Progenitor cell of endocrine pancreas (in vitro differentiated cells): ENCODE measurements around the gene PTCD2. TPM values are rescaled to one million over a fixed set of nuclear protein-coding genes. Genes with fewer than 3 reads are reported as not detected.

Source experiments
- DNase-seq: peaks from one replicate; pipeline ENCODE4 v3.0.0; 2021; ENCODE audit warnings: low spot score; ENCODE audit not compliant: unreplicated experiment
- H3K27ac Mint-ChIP-seq: 2 replicates; pipeline ENCODE4 v1.8.0; 2021; ENCODE audit warnings: mild to moderate bottlenecking, moderate library complexity, mixed read lengths
- H3K27me3 Mint-ChIP-seq: 2 replicates; pipeline ENCODE4 v1.8.0; 2021; ENCODE audit warnings: mixed read lengths
- H3K36me3 Mint-ChIP-seq: 2 replicates; pipeline ENCODE4 v1.8.0; 2022; ENCODE audit warnings: mixed read lengths; ENCODE audit not compliant: insufficient read depth
- H3K4me1 Mint-ChIP-seq: 2 replicates; pipeline ENCODE4 v1.8.0; 2021; ENCODE audit warnings: low read depth, mixed read lengths
- H3K4me3 Mint-ChIP-seq: 2 replicates; pipeline ENCODE4 v1.8.0; 2021; ENCODE audit warnings: low read depth, mild to moderate bottlenecking, moderate library complexity, mixed read lengths
- H3K9me3 Mint-ChIP-seq: 2 replicates; pipeline ENCODE4 v1.8.0; 2021; ENCODE audit warnings: low read depth, mixed read lengths
- CTCF ChIP-seq: fragments of 200-600 bp; sonication (generic); IDR thresholded peaks from one replicate; pipeline ENCODE4 v1.5.0; 2021; ENCODE audit warnings: antibody characterized with exemption, mild to moderate bottlenecking; ENCODE audit not compliant: unreplicated experiment
- total RNA-seq: library from RNA; stranded (reverse); gene quantifications from 2 replicates; pipeline ENCODE4 v1.2.1, GENCODE V29; 2021

The PTCD2 gene
- total RNA-seq, 1 donor from 2014 or later = 13.5 TPM

DNA sequence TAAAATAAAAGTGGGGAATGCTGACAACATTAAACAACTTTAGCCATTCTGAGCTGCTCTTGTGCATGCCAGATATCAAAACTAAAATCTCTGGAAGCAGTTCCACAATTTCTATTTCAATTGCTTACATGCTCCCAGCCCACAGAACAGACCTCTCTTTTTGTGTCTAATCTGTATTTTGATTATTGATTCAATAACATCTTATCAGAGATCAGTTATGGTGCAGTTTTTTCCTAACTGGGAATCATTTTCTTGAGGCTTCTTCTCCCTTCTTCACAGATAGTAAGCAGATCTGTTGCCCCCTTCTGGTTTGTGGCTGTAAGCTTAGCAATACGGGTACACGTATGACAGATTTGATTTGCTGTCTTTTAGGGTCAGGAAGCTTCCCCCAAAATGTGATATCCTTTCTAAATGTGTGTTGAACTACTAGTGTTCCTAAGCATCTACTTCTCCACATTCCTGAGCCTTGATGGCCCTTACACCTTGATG, 39.5 kb upstream of the PTCD2 start:
- H3K4me1 Mint-ChIP-seq = no peaks in the 10 kb centered on the region
- peaks cover 28% of the 10 kb centered on the region for H3K36me3 Mint-ChIP-seq
- peaks cover 9% of the 10 kb centered on the region for H3K9me3 Mint-ChIP-seq
- peak; percentile 47 for TF ChIP-seq CTCF
- no peak overlapping the region for H3K4me3 Mint-ChIP-seq
- no peak overlapping the region for H3K27ac Mint-ChIP-seq
- H3K27me3 Mint-ChIP-seq = no peaks in the 10 kb centered on the region
- no peak for DNase-seq

DNA sequence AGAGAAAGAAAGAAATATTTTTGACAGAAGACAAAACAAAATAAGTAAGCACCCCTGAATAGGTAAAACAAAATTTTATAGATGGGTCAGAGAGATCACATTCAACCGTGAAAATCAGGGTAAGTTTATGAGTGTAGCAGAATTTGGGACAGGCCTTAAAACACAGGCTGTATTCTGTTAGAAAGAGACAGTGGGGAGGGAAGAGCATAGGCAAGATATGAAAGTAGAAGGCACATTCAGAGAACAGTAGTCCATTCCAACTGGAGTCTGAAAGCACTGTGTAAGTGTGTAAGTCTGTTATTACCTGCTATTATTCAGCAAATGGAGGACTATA, 38.8 kb upstream of the PTCD2 start:
- Mint-ChIP-seq H3K9me3 (peaks cover 1% of the 10 kb centered on the region), H3K4me3 (no peak overlapping the region), H3K27ac (no peak overlapping the region), H3K4me1 (no peaks in the 10 kb centered on the region), H3K36me3 (peaks cover 20% of the 10 kb centered on the region), H3K27me3 (no peaks in the 10 kb centered on the region)
- TF ChIP-seq CTCF = no peak
- no peak for DNase-seq

- H3K4me3 Mint-ChIP-seq = no peak overlapping the region
- no peak for DNase-seq
- no peak overlapping the region for H3K27ac Mint-ChIP-seq
- no peaks in the 10 kb centered on the region for H3K4me1 Mint-ChIP-seq
- H3K36me3 Mint-ChIP-seq = peaks cover 17% of the 10 kb centered on the region
- no peaks in the 10 kb centered on the region for H3K9me3 Mint-ChIP-seq
- TF ChIP-seq CTCF = no peak
- no peaks in the 10 kb centered on the region for H3K27me3 Mint-ChIP-seq
Observed at GRCh38 chr5:72281764-72282499, 38.2 kb upstream of the PTCD2 start.

- DNase-seq = no peak
- Mint-ChIP-seq H3K27me3 (no peaks in the 10 kb centered on the region), H3K4me1 (no peaks in the 10 kb centered on the region), H3K27ac (no peak overlapping the region), H3K36me3 (peaks cover 10% of the 10 kb centered on the region), H3K4me3 (no peak overlapping the region), H3K9me3 (no peaks in the 10 kb centered on the region)
- no peak for TF ChIP-seq CTCF
Observed at GRCh38 chr5:72282878-72283277, 37.3 kb upstream of the PTCD2 start.

DNA sequence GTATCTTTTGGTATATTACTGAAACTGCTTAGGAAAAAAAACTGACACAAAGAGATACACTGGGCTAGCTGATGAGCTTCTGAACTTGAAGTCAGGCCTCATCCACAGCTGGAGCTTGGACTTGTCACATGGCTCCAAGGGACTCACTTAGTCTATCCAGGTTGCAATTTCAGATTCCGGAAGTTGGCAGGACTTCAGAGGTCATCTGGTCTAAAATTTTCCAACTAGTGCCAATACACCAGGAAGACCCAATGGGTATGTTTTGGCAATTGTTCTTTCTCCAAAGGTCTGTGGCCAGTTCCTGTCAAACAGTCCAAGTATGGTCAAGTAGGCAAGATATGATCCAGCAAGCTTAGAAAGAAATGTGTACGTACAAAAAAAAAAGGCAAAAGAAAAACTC, 36.8 kb upstream of the PTCD2 start:
- peaks cover 8% of the 10 kb centered on the region for H3K36me3 Mint-ChIP-seq
- no peaks in the 10 kb centered on the region for H3K27me3 Mint-ChIP-seq
- H3K4me3 Mint-ChIP-seq = no peak overlapping the region
- no peak for TF ChIP-seq CTCF
- no peaks in the 10 kb centered on the region for H3K4me1 Mint-ChIP-seq
- no peaks in the 10 kb centered on the region for H3K9me3 Mint-ChIP-seq
- no peak for DNase-seq
- no peak overlapping the region for H3K27ac Mint-ChIP-seq
